Measurements from ENCODE around the gene KCNJ13.
"Not testable (repeated sequence)": the region's sequence is repeated elsewhere in the genome, so short reads cannot be mapped to it uniquely, and the experiment has no call there.

KCNJ13 gene

GRCh38 chr2:232761301-232761907 lies 15.0 kb downstream of the KCNJ13 start:
- DNase-seq (ENCODE audit: low spot score), result peak; percentile 70

- DNase-seq (ENCODE audit: low spot score), result no peak
Measured at GRCh38 chr2:232757905-232758304, 18.5 kb downstream of the KCNJ13 start.

GRCh38 chr2:232750135-232750671 lies 26.2 kb downstream of the KCNJ13 start:
- DNase-seq (ENCODE audit: low spot score), result no peak

GRCh38 chr2:232749331-232749730 lies 27.0 kb downstream of the KCNJ13 start:
- no peak for DNase-seq (ENCODE audit: low spot score)

GRCh38 chr2:232748038-232748437 lies 28.3 kb downstream of the KCNJ13 start:
- no peak for DNase-seq (ENCODE audit: low spot score)

- no peak for DNase-seq (ENCODE audit: low spot score)
Measured at GRCh38 chr2:232744963-232745362, 31.4 kb downstream of the KCNJ13 start.

GRCh38 chr2:232741972-232742371 lies 34.4 kb downstream of the KCNJ13 start:
- no peak for DNase-seq (ENCODE audit: low spot score)

- DNase-seq (ENCODE audit: low spot score), result no peak
Measured at GRCh38 chr2:232741294-232741693, 35.1 kb downstream of the KCNJ13 start.

GRCh38 chr2:232731470-232731869 lies 44.9 kb downstream of the KCNJ13 start:
- peak; percentile 27 for DNase-seq (ENCODE audit: low spot score)

GRCh38 chr2:232728785-232729184 lies 47.6 kb downstream of the KCNJ13 start:
- no peak for DNase-seq (ENCODE audit: low spot score)

GRCh38 chr2:232723027-232723426 lies 53.3 kb downstream of the KCNJ13 start:
- no peak for DNase-seq (ENCODE audit: low spot score)

GRCh38 chr2:232721882-232722281 lies 54.5 kb downstream of the KCNJ13 start:
- no peak for DNase-seq (ENCODE audit: low spot score)

- DNase-seq (ENCODE audit: low spot score), result no peak
Measured at GRCh38 chr2:232721261-232721660, 55.1 kb downstream of the KCNJ13 start.

- DNase-seq (ENCODE audit: low spot score), result not testable (repeated sequence)
Measured at GRCh38 chr2:232720056-232720455, 56.3 kb downstream of the KCNJ13 start.
